Ovary (tissue), 3 donors: ENCODE measurements around the gene MTMR8.

Experiments used
- CTCF ChIP-seq, 3 donors: fragments of 450-650 bp in 2 of 3; fragments of 200-600 bp in 1 of 3; IDR thresholded peaks; one replicate each; pipeline versions ENCODE4 v1.5.1 to v1.8.0; 2016 to 2022; ENCODE audit warnings: antibody characterized with exemption in 3 of 3, mild to moderate bottlenecking in 1 of 3
- POLR2A ChIP-seq: fragments of 450-650 bp; IDR thresholded peaks from one replicate; pipeline ENCODE4 v1.6.1; 2017; ENCODE audit warnings: antibody characterized with exemption, mild to moderate bottlenecking, moderate library complexity
- donor health status: DM: no; HTN: no; CAD: no.

DNA sequence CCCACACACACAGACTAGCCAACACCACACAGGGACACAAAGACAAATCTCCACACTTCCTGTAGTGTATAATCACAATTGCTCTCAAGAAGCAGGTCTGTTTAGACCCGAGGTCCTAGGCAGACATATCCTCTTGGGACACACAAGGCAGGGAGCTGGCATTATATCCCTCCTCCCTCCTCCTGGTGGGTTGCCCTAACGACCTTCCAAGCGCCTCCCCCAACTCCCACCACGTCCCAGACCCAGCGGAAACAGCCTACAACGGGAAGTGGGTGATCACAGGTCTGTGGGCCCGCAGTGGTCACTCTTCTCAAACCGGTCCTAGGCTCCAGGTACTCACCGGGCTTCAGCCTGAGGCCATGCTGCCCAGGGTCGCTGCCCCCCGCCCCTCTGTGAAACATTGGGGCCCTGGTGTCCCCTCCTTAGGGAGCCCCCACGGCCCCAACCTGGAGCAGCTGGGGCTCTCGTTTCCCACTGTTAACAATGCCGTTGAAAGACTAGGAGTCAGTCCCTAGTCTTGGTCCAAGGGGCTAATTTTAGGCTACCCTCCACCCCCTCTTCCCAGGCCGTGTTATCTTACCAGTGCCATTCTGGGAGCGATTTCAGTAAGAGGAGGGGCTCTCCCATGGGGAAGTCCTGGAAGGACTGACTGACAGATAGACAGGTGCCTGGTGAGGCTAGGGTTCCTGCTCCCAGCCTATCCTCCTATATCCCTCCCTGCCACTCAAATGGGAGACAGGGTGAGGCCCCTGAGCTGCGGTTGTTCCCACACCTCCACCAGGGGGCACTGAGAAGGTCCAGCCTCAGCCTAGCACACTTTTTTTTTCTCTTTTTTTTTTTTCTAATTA lies 164.9 kb downstream of the MTMR8 start, which contains the start of gene ASB12:
- TF ChIP-seq CTCF (IDR thresholded peaks at IDR 0.05) (no peak), POLR2A (no peak)
